HUES6 (cell line): ENCODE results near the gene EYA2.
"Not testable (repeated sequence)": the region's sequence is repeated elsewhere in the genome, so short reads cannot be mapped to it uniquely, and the experiment has no call there.

ENCODE experiments used
- H3K27ac ChIP-seq: 2 replicates; pipeline ENCODE4 v1.7.0; 2013; ENCODE audit warnings: low read depth, mild to moderate bottlenecking, low read length, inconsistent platforms
- H3K27me3 ChIP-seq: 2 replicates; pipeline ENCODE4 v1.6.1; 2013; ENCODE audit warnings: low read length; ENCODE audit not compliant: control insufficient read depth, insufficient read depth
- H3K36me3 ChIP-seq: 2 replicates; pipeline ENCODE4 v1.6.1; 2013; ENCODE audit warnings: low read length; ENCODE audit not compliant: control insufficient read depth, insufficient read depth
- H3K4me1 ChIP-seq: 2 replicates; pipeline ENCODE4 v1.6.1; 2013; ENCODE audit warnings: low read length; ENCODE audit not compliant: control insufficient read depth, insufficient read depth
- H3K4me3 ChIP-seq: 2 replicates; pipeline ENCODE4 v1.5.1; 2013; ENCODE audit warnings: low read depth, low read length
- H3K9ac ChIP-seq: one replicate; pipeline ENCODE4 v1.6.1; 2013; ENCODE audit warnings: mild to moderate bottlenecking, low read length
- H3K9me3 ChIP-seq: 2 replicates; pipeline ENCODE4 v1.6.1; 2013; ENCODE audit warnings: low read depth, low read length; ENCODE audit not compliant: control insufficient read depth, insufficient read depth

The EYA2 gene

GRCh38 chr20:47198996-47199552, 304.4 kb downstream of the EYA2 start:
- H3K36me3 ChIP-seq: no peaks in the 10 kb centered on the region
- no peaks in the 10 kb centered on the region for H3K4me1 ChIP-seq
- H3K9me3 ChIP-seq: no peaks in the 10 kb centered on the region
- H3K4me3 ChIP-seq: no peak overlapping the region
- H3K27ac ChIP-seq: no peak overlapping the region
- H3K9ac ChIP-seq: no peak overlapping the region
- H3K27me3 ChIP-seq: no peaks in the 10 kb centered on the region

GRCh38 chr20:47201074-47201730, 306.6 kb downstream of the EYA2 start:
- Histone ChIP-seq H3K4me1 (no peaks in the 10 kb centered on the region), H3K9ac (no peak overlapping the region), H3K9me3 (no peaks in the 10 kb centered on the region), H3K27ac (no peak overlapping the region), H3K27me3 (no peaks in the 10 kb centered on the region), H3K4me3 (no peak overlapping the region), H3K36me3 (no peaks in the 10 kb centered on the region)

GRCh38 chr20:47202733-47203667, 308.4 kb downstream of the EYA2 start:
- no peaks in the 10 kb centered on the region for H3K36me3 ChIP-seq
- H3K27ac ChIP-seq: no peak overlapping the region
- H3K9me3 ChIP-seq: no peaks in the 10 kb centered on the region
- H3K9ac ChIP-seq: no peak overlapping the region
- peaks cover 5% of the 10 kb centered on the region for H3K4me1 ChIP-seq
- H3K27me3 ChIP-seq: no peaks in the 10 kb centered on the region
- H3K4me3 ChIP-seq: no peak overlapping the region

- Histone ChIP-seq H3K4me3 (no peak overlapping the region), H3K4me1 (peaks cover 5% of the 10 kb centered on the region), H3K27me3 (no peaks in the 10 kb centered on the region), H3K9me3 (no peaks in the 10 kb centered on the region), H3K27ac (no peak overlapping the region), H3K9ac (no peak overlapping the region), H3K36me3 (peaks cover 8% of the 10 kb centered on the region)
These were observed 309.6 kb downstream of the EYA2 start for GRCh38 chr20:47204008-47204849.

GRCh38 chr20:47204850-47205122, 310.1 kb downstream of the EYA2 start:
- not testable (repeated sequence) for H3K9ac ChIP-seq, H3K9me3 ChIP-seq, H3K4me3 ChIP-seq, H3K27ac ChIP-seq, H3K4me1 ChIP-seq, H3K27me3 ChIP-seq
- peaks cover 14% of the 10 kb centered on the region for H3K36me3 ChIP-seq

- H3K9ac ChIP-seq: no peak overlapping the region
- no peaks in the 10 kb centered on the region for H3K9me3 ChIP-seq
- no peaks in the 10 kb centered on the region for H3K27me3 ChIP-seq
- peaks cover 23% of the 10 kb centered on the region for H3K36me3 ChIP-seq
- H3K4me3 ChIP-seq: no peak overlapping the region
- peaks cover 5% of the 10 kb centered on the region for H3K4me1 ChIP-seq
- no peak overlapping the region for H3K27ac ChIP-seq
These were observed 311.0 kb downstream of the EYA2 start for GRCh38 chr20:47205577-47206123.

- H3K27ac ChIP-seq, H3K27me3 ChIP-seq, H3K9me3 ChIP-seq, H3K4me3 ChIP-seq, H3K4me1 ChIP-seq, H3K9ac ChIP-seq: not testable (repeated sequence)
- H3K36me3 ChIP-seq: peaks cover 32% of the 10 kb centered on the region
These were observed 311.9 kb downstream of the EYA2 start for GRCh38 chr20:47206552-47206951.

GRCh38 chr20:47206962-47207641, 312.5 kb downstream of the EYA2 start:
- no peaks in the 10 kb centered on the region for H3K9me3 ChIP-seq
- H3K27me3 ChIP-seq: no peaks in the 10 kb centered on the region
- H3K36me3 ChIP-seq: peaks cover 37% of the 10 kb centered on the region
- no peak overlapping the region for H3K4me3 ChIP-seq
- H3K9ac ChIP-seq: no peak overlapping the region
- H3K4me1 ChIP-seq: peaks cover 5% of the 10 kb centered on the region
- no peak overlapping the region for H3K27ac ChIP-seq

- Histone ChIP-seq H3K36me3 (peaks cover 53% of the 10 kb centered on the region), H3K4me1 (peaks cover 5% of the 10 kb centered on the region), H3K9me3 (no peaks in the 10 kb centered on the region), H3K4me3 (no peak overlapping the region), H3K9ac (no peak overlapping the region), H3K27ac (no peak overlapping the region), H3K27me3 (no peaks in the 10 kb centered on the region)
These were observed 314.0 kb downstream of the EYA2 start for GRCh38 chr20:47208534-47209174.

GRCh38 chr20:47209982-47210381, 315.3 kb downstream of the EYA2 start:
- Histone ChIP-seq H3K4me3 (no peak overlapping the region), H3K9me3 (no peaks in the 10 kb centered on the region), H3K36me3 (peaks cover 66% of the 10 kb centered on the region), H3K27me3 (no peaks in the 10 kb centered on the region), H3K9ac (no peak overlapping the region), H3K4me1 (peaks cover 5% of the 10 kb centered on the region), H3K27ac (no peak overlapping the region)
